RWPE2 (cell line): ENCODE results near the gene STON2.

Source experiments
- ATAC-seq: fragments of 200-7000 bp; cut with Tn5 transposase; 3 replicates; pipeline ENCODE4 v1.9.1; 2021; ENCODE audit warnings: low read depth
- DNase-seq: peaks from one replicate; pipeline ENCODE4 v3.0.0-alpha.2; 2020; ENCODE audit warnings: low spot score
- H3K27ac ChIP-seq: fragments of 450-650 bp; 2 replicates; pipeline ENCODE4 v1.5.1; 2017; ENCODE audit warnings: mild to moderate bottlenecking; ENCODE audit not compliant: poor library complexity, severe bottlenecking
- H3K27me3 ChIP-seq: fragments of 250-450 bp; sonication (Bioruptor Pico); 2 replicates; pipeline ENCODE4 v1.5.1; 2021; ENCODE audit warnings: mild to moderate bottlenecking, moderate library complexity; ENCODE audit not compliant: insufficient read depth, poor library complexity, severe bottlenecking
- H3K36me3 ChIP-seq: fragments of 250-450 bp; sonication (Bioruptor Pico); 2 replicates; pipeline ENCODE4 v1.5.1; 2020; ENCODE audit warnings: low read depth, mild to moderate bottlenecking, moderate library complexity
- H3K4me1 ChIP-seq: fragments of 250-450 bp; sonication (Bioruptor Pico); 2 replicates; pipeline ENCODE4 v1.5.1; 2021; ENCODE audit warnings: mild to moderate bottlenecking, moderate library complexity; ENCODE audit not compliant: insufficient read depth, poor library complexity, severe bottlenecking
- H3K4me3 ChIP-seq: fragments of 250-450 bp; sonication (Bioruptor Pico); 2 replicates; pipeline ENCODE4 v1.5.1; 2021; ENCODE audit warnings: mild to moderate bottlenecking, moderate library complexity; ENCODE audit not compliant: severe bottlenecking
- H3K9me3 ChIP-seq: fragments of 250-450 bp; sonication (Bioruptor Pico); 2 replicates; pipeline ENCODE4 v1.5.1; 2021; ENCODE audit warnings: mild to moderate bottlenecking, moderate library complexity; ENCODE audit not compliant: severe bottlenecking
- TF ChIP-seq, protein P1 (sequence below): fragments of 450-650 bp; IDR thresholded peaks from one replicate; pipeline ENCODE4 v1.5.1; 2017; ENCODE audit warnings: mild to moderate bottlenecking, moderate library complexity; ENCODE audit not compliant: poor library complexity, severe bottlenecking

STON2 gene

DNA sequence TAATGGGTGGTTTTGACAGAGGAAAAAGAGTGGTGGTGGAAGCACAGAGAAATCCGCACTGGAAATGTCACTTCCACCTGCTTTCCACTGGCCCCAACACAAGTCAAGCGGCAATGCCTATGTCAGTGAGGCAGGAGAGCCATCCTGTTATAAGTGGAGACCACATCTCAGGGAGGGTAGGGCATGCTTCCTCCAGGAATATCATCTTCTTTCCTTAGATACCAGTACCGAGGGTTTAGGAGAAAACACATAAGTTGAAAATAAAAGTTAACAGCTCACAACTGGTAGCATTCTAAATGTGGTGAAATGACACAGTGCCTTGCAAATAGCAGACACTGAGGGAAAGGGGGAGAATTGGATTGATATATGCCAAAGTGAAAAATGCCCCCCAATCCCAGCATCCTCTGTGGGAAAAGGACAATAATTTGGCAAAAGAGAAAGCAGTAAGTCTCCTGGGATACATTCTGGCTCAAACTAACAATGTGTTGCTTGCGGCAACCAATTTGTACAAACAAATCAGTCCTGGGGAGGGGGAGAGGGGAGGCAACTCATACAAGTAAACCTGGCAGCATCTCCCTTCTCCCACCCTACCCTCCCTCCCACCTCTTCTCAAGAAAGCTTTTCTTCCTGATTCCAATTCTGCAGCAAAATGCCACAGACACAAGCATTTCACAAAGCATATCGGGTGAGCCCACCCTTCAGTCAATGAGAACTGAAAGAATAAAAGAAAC, 57.1 kb downstream of the STON2 start:
- TF ChIP-seq, protein P1, sequence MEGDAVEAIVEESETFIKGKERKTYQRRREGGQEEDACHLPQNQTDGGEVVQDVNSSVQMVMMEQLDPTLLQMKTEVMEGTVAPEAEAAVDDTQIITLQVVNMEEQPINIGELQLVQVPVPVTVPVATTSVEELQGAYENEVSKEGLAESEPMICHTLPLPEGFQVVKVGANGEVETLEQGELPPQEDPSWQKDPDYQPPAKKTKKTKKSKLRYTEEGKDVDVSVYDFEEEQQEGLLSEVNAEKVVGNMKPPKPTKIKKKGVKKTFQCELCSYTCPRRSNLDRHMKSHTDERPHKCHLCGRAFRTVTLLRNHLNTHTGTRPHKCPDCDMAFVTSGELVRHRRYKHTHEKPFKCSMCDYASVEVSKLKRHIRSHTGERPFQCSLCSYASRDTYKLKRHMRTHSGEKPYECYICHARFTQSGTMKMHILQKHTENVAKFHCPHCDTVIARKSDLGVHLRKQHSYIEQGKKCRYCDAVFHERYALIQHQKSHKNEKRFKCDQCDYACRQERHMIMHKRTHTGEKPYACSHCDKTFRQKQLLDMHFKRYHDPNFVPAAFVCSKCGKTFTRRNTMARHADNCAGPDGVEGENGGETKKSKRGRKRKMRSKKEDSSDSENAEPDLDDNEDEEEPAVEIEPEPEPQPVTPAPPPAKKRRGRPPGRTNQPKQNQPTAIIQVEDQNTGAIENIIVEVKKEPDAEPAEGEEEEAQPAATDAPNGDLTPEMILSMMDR: no peak
- no peaks in the 10 kb centered on the region for H3K27me3 ChIP-seq
- no peaks in the 10 kb centered on the region for H3K9me3 ChIP-seq
- no peak overlapping the region for H3K27ac ChIP-seq
- H3K4me3 ChIP-seq: no peak overlapping the region
- ATAC-seq: no peak
- peaks cover 6% of the 10 kb centered on the region for H3K4me1 ChIP-seq
- no peak for DNase-seq
- no peaks in the 10 kb centered on the region for H3K36me3 ChIP-seq

DNA sequence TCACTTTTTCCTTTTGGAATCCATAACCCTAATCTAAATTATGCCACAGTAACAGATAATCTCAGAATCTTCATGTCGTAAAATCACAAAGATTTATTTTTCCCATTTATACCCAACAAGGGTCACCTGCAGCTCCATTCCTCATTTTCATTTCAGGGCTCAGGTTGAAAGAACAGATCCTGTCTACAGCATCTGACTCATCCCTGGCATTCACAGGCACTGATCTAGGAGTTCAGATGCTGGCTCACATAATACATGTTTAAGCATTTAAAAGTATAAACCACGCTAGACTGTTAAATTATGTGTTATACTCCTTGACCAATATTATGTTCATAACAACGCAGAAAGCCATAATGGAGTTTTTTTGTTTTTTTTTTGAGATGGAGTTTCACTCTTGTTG, 58.3 kb downstream of the STON2 start:
- H3K27me3 ChIP-seq: no peaks in the 10 kb centered on the region
- no peak overlapping the region for H3K4me3 ChIP-seq
- H3K27ac ChIP-seq: no peak overlapping the region
- H3K4me1 ChIP-seq: peaks cover 10% of the 10 kb centered on the region
- no peaks in the 10 kb centered on the region for H3K36me3 ChIP-seq
- no peaks in the 10 kb centered on the region for H3K9me3 ChIP-seq
- ATAC-seq (peak; percentile 50; the same call in 2 of the 3 replicates), DNase-seq (no peak)
- TF ChIP-seq, protein P1: no peak

GRCh38 chr14:81341370-81341769, 58.8 kb downstream of the STON2 start:
- Histone ChIP-seq H3K36me3 (no peaks in the 10 kb centered on the region), H3K9me3 (no peaks in the 10 kb centered on the region), H3K4me1 (peaks cover 6% of the 10 kb centered on the region), H3K4me3 (no peak overlapping the region), H3K27ac (no peak overlapping the region), H3K27me3 (no peaks in the 10 kb centered on the region)
- TF ChIP-seq, protein P1: no peak
- DNase-seq: no peak
- ATAC-seq: no peak

DNA sequence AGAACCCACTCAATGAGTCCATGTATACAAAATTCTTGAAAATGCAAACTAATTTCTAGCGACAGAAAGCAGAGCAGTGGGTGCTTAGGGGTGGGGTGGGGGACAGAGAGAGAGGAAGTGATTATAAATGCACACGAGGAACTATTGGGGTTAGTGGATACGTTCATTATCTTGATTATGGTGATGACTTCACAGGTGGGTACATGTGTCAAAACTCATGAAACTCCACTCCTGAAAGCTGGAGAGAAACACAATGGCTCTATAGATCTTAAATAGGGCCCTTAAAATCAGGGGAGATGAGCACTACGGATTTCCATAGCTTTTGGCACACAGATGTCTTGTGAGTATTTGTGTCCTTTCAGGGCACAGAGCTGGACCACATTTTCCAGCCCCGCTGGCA, 59.9 kb downstream of the STON2 start:
- H3K36me3 ChIP-seq: no peaks in the 10 kb centered on the region
- no peak overlapping the region for H3K27ac ChIP-seq
- H3K27me3 ChIP-seq: no peaks in the 10 kb centered on the region
- DNase-seq (no peak), ATAC-seq (no peak)
- H3K4me1 ChIP-seq: peaks cover 4% of the 10 kb centered on the region
- no peak overlapping the region for H3K4me3 ChIP-seq
- TF ChIP-seq, protein P1: no peak
- H3K9me3 ChIP-seq: no peaks in the 10 kb centered on the region

DNA sequence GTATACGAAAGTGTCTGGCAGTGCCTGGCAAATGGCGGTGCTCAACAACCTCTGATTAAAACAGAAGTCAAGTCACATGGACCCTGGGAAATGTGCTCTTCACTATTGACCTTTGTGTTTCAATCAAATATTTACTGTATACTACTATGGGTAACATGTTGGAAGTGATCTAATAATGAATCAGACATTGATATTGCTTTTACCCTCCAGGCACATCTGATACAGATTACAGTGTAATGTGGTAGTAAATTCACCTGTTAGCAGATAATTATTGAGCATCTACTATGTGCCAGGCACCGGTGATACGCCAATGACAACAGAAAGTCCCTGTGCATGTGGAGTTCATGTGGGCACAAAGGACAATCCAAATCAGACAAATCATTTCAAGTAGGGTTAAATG, 63.1 kb downstream of the STON2 start:
- H3K4me3 ChIP-seq: no peak overlapping the region
- no peaks in the 10 kb centered on the region for H3K9me3 ChIP-seq
- DNase-seq (no peak), ATAC-seq (peak; percentile 77; the same call in 2 of the 3 replicates)
- H3K27ac ChIP-seq: no peak overlapping the region
- H3K27me3 ChIP-seq: no peaks in the 10 kb centered on the region
- no peaks in the 10 kb centered on the region for H3K36me3 ChIP-seq
- TF ChIP-seq, protein P1: no peak
- peaks cover 4% of the 10 kb centered on the region for H3K4me1 ChIP-seq
